AG09319 (cell line): Measurements from ENCODE around the gene SYNGR3.

ENCODE experiments used
- DNase-seq: peaks from one replicate; pipeline ENCODE4 v3.0.0-alpha.2; 2010; ENCODE audit warnings: low read depth; ENCODE audit errors: extremely low read depth
- CTCF ChIP-seq: IDR thresholded peaks from 2 replicates; pipeline ENCODE4 v1.5.1; 2011; ENCODE audit warnings: low read depth, mild to moderate bottlenecking, inconsistent platforms, low read length, moderate library complexity

Gene SYNGR3

GRCh38 chr16:2002406-2003230 is 12.8 kb downstream of the SYNGR3 start:
- TF ChIP-seq CTCF: no peak
- DNase-seq: no peak

GRCh38 chr16:2003231-2003826 is 13.6 kb downstream of the SYNGR3 start:
- TF ChIP-seq CTCF: no peak
- no peak for DNase-seq

DNA sequence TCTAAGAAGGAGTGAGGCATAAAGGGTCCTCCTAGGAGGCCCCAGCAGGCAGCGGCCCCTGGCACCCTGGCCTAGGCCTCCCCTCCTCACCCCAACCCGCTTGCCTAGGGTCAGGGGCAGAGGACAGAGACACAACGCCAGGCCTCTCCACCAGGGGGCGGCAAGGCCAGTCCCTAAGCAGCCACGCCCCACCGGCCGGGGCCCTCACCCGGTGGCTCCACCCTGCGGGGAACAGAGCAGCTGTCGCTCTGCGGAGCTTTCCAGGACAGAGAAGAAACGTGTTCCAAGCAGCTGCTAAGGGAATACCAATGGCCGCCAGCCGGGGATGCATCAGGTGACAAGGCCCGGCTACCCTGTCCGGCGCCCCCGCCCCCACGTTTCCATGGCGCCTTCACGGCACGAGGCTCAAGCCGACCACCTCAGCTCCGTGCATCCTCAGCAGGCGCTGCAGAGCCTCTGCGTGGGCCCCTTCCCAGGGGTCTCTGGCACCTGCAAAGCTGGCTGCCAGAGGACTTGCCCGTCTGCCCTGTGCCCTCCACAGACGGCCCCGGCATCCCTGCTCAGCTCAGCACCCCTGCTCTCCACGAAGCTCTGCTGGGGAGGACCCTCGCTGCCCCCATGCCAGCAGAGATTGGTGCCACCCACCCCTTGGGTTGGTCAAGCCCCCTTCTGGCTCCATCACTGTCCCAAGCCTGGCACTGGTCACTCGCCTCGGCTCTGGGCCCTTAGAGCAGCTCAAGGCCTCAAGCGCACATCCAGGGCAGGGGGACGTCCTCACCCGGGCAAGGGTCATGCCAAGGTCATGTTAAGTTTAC is 14.3 kb downstream of the SYNGR3 start:
- TF ChIP-seq CTCF: peak; percentile 89

DNA sequence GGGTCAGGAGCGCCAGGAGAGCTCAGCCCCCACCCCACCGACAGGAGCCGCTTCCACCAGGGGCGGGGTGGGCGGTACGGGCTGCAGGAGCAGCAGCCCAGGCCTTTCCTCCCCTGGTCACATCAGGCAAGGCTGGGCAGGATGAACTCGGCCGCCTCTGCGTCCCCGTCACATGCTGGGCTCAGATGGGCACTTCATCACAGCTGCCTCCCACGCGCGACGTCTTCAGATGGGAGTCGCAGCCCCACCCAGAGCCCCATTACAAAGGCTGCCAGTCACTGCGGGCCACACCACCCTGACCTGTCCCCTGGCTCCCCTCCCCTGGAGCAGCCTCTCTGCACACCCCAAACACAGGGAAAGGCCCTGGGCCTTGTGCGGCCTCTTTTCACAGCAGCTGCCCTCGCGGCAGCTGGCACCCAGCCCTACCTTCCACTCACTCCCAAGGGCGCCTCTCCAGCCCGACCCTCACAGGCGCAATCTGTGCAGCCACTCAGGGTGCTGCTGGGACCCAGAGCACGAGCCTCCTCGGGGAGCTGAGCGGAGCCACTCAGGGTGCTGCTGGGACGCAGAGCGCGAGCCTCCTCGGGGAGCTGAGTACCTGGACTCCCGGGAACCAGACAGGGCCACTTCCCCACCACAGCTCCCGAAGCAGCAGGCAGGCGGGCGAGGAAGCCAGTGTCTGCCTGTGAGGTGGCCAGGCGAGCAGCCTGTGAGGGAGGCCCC is 15.2 kb downstream of the SYNGR3 start:
- TF ChIP-seq CTCF: no peak
- no peak for DNase-seq

More for the DNA sequence above, 14.3 kb downstream of the SYNGR3 start:
- peak; percentile 42 for DNase-seq

DNA sequence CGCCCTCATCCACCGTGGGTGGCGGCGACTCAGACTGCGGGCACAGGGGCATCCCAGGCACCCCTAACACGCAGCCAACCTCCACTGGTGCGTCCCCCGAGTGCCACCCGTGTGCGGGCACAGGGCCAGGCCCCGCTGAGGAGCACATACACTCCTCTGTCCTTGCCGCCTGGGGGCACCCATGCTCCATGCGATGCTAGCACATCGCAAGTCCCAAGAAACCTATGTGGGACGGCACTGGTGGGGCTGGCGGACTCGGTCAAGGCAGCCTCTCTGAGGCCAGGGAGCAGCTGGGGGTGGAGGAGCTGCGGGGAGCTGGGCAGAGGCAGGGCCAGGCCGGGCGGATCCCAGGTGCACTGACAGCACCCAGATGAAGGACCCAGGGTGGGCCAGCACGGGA is 15.9 kb downstream of the SYNGR3 start:
- DNase-seq: no peak
- TF ChIP-seq CTCF: no peak

DNA sequence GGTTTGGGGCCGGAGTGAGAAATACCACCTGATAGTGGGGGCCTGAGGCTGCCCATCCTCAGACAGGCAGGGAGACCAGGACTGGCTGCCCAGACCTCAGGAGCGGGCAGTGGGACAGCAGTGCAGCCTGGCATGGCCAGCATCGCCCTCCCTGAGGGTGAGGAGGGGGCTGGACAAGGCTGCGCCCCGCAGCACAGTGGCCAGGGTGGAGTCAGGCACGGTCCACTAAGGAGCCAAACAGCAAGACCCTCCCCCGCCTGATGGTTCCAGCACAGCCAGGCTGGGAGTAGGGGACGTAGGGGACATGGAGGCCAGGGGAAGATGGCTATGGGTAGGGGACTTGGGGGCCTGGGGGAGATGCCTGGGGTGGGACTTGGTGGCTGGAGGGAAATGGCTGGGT is 16.5 kb downstream of the SYNGR3 start:
- no peak for DNase-seq
- TF ChIP-seq CTCF: no peak
